SK-N-SH treated with all-trans-retinoic acid at 6 μM for 48 hours (cell line): Measurements from ENCODE around the gene TPBGL.

ENCODE experiments used
- ATAC-seq: fragments of 200-7000 bp; cut with Tn5 transposase; 3 replicates; pipeline ENCODE4 v1.9.1; 2020; ENCODE audit warnings: mild to moderate bottlenecking, moderate library complexity
- ARNTL ChIP-seq: fragments of 450-650 bp; formaldehyde crosslinking; IDR thresholded peaks from 2 replicates; pipeline ENCODE4 v1.5.0; 2020; ENCODE audit warnings: low read depth, mild to moderate bottlenecking, moderate library complexity, borderline replicate concordance
- BACH2 ChIP-seq: fragments of 250-450 bp; sonication (Bioruptor Pico); IDR thresholded peaks from 2 replicates; pipeline ENCODE4 v1.9.0; 2021; ENCODE audit warnings: mild to moderate bottlenecking, borderline replicate concordance
- CSDC2 ChIP-seq: fragments of 250-450 bp; sonication (Bioruptor Pico); IDR thresholded peaks from 2 replicates; pipeline ENCODE4 v1.5.0; 2020; ENCODE audit warnings: mild to moderate bottlenecking, moderate library complexity
- CSRNP3 ChIP-seq: fragments of 250-450 bp; sonication (Bioruptor Pico); IDR thresholded peaks from 2 replicates; pipeline ENCODE4 v1.5.1; 2021; ENCODE audit warnings: mild to moderate bottlenecking, moderate library complexity
- ESRRG ChIP-seq: fragments of 250-450 bp; sonication (Bioruptor Pico); IDR thresholded peaks from 2 replicates; pipeline ENCODE4 v1.6.1; 2021; ENCODE audit warnings: mild to moderate bottlenecking
- GLIS3 ChIP-seq: fragments of 250-450 bp; sonication (Bioruptor Pico); IDR thresholded peaks from 2 replicates; pipeline ENCODE4 v1.5.0; 2020; ENCODE audit warnings: mild to moderate bottlenecking, moderate library complexity
- ISL1 ChIP-seq: fragments of 250-450 bp; sonication (Bioruptor Pico); IDR thresholded peaks from 2 replicates; pipeline ENCODE4 v2.1.2; 2022; ENCODE audit warnings: mild to moderate bottlenecking, moderate library complexity
- OSR1 ChIP-seq: fragments of 250-450 bp; sonication (Bioruptor Pico); IDR thresholded peaks from 2 replicates; pipeline ENCODE4 v1.8.0; 2022; ENCODE audit warnings: moderate library complexity, mild to moderate bottlenecking, inconsistent platforms
- PATZ1 ChIP-seq: fragments of 250-450 bp; sonication (Bioruptor Pico); IDR thresholded peaks from 2 replicates; pipeline ENCODE4 v1.8.0; 2020; ENCODE audit warnings: mild to moderate bottlenecking, moderate library complexity, borderline replicate concordance
- POU6F1 ChIP-seq: fragments of 250-450 bp; sonication (Bioruptor Pico); IDR thresholded peaks from 2 replicates; pipeline ENCODE4 v1.8.0; 2021; ENCODE audit warnings: low read depth, mild to moderate bottlenecking, moderate library complexity, borderline replicate concordance
- PPARA ChIP-seq: fragments of 250-450 bp; sonication (Bioruptor Pico); IDR thresholded peaks from 2 replicates; pipeline ENCODE4 v1.5.0; 2020; ENCODE audit warnings: mild to moderate bottlenecking, borderline replicate concordance
- SNAI2 ChIP-seq: fragments of 250-450 bp; sonication (Bioruptor Pico); IDR thresholded peaks from 2 replicates; pipeline ENCODE4 v1.5.0; 2020; ENCODE audit warnings: mild to moderate bottlenecking, moderate library complexity
- TCF4 ChIP-seq: fragments of 250-450 bp; sonication (Bioruptor Pico); IDR thresholded peaks from 2 replicates; pipeline ENCODE4 v1.8.0; 2021; ENCODE audit warnings: mild to moderate bottlenecking, moderate library complexity, borderline replicate concordance
- TOX ChIP-seq: fragments of 250-450 bp; sonication (Bioruptor Pico); IDR thresholded peaks from 2 replicates; pipeline ENCODE4 v1.8.0; 2021; ENCODE audit warnings: mild to moderate bottlenecking, moderate library complexity, borderline replicate concordance
- TSHZ2 ChIP-seq: fragments of 250-450 bp; sonication (Bioruptor Pico); IDR thresholded peaks from 2 replicates; pipeline ENCODE4 v1.5.0; 2020; ENCODE audit warnings: mild to moderate bottlenecking, moderate library complexity
- ZC3H10 ChIP-seq: fragments of 250-450 bp; sonication (Bioruptor Pico); IDR thresholded peaks from 2 replicates; pipeline ENCODE4 v1.5.1; 2021; ENCODE audit warnings: mild to moderate bottlenecking, moderate library complexity
- ZFP3 ChIP-seq: fragments of 250-450 bp; sonication (Bioruptor Pico); IDR thresholded peaks from 2 replicates; pipeline ENCODE4 v1.5.0; 2020; ENCODE audit warnings: mild to moderate bottlenecking, moderate library complexity
- ZNF565 ChIP-seq: fragments of 450-650 bp; formaldehyde crosslinking; conservative IDR thresholded peaks from 2 replicates; pipeline ENCODE4 v1.5.0; 2020; ENCODE audit warnings: low read depth, mild to moderate bottlenecking, moderate library complexity
- ZNF70 ChIP-seq: fragments of 450-650 bp; formaldehyde crosslinking; IDR thresholded peaks from 2 replicates; pipeline ENCODE4 v1.5.0; 2020; ENCODE audit warnings: mild to moderate bottlenecking, moderate library complexity
- ZNF8 ChIP-seq: fragments of 450-650 bp; formaldehyde crosslinking; IDR thresholded peaks from 2 replicates; pipeline ENCODE4 v1.5.0; 2020; ENCODE audit warnings: mild to moderate bottlenecking, moderate library complexity

TPBGL gene

GRCh38 chr11:75249704-75250103 lies 9.1 kb downstream of the TPBGL start:
- no peak for TF ChIP-seq BACH2
- no peak for TF ChIP-seq ZFP3 (CRISPR knock-in tag)
- TF ChIP-seq PATZ1 (CRISPR knock-in tag), result no peak
- ATAC-seq, result no peak

GRCh38 chr11:75254326-75254725 lies 13.8 kb downstream of the TPBGL start:
- ATAC-seq, result no peak
- TF ChIP-seq ZNF8 (CRISPR knock-in tag) (no peak), ZNF565 (CRISPR knock-in tag) (no peak), TSHZ2 (CRISPR knock-in tag) (no peak)
- TF ChIP-seq, all 23 proteins: peak for 0

GRCh38 chr11:75260396-75261170 lies 20.0 kb downstream of the TPBGL start:
- ATAC-seq, result no peak; the same call in 2 of the 3 replicates
- no peak for TF ChIP-seq ZC3H10
- TF ChIP-seq ARNTL (CRISPR knock-in tag), result no peak
- no peak for TF ChIP-seq TOX (CRISPR knock-in tag)
- no peak for TF ChIP-seq POU6F1
- no peak for TF ChIP-seq BACH2
- TF ChIP-seq OSR1 (CRISPR knock-in tag), result no peak
- no peak for TF ChIP-seq ESRRG (CRISPR knock-in tag)

GRCh38 chr11:75261902-75262361 lies 21.4 kb downstream of the TPBGL start:
- TF ChIP-seq ARNTL (CRISPR knock-in tag), result no peak
- TF ChIP-seq ZNF565 (CRISPR knock-in tag), result no peak
- no peak for TF ChIP-seq ZNF70 (CRISPR knock-in tag)
- no peak for TF ChIP-seq SNAI2
- TF ChIP-seq ZNF8 (CRISPR knock-in tag), result no peak
- no peak for TF ChIP-seq PPARA
- no peak for TF ChIP-seq CSDC2 (CRISPR knock-in tag)
- TF ChIP-seq BACH2, result no peak
- no peak for TF ChIP-seq PATZ1 (CRISPR knock-in tag)
- no peak for TF ChIP-seq TCF4
- no peak for ATAC-seq

GRCh38 chr11:75262436-75262835 lies 21.9 kb downstream of the TPBGL start:
- ATAC-seq, result no peak
- TF ChIP-seq TSHZ2 (CRISPR knock-in tag), result no peak
- no peak for TF ChIP-seq POU6F1
- TF ChIP-seq ZNF70 (CRISPR knock-in tag), result no peak
- no peak for TF ChIP-seq ISL1 (CRISPR knock-in tag)
- TF ChIP-seq OSR1 (CRISPR knock-in tag), result no peak
- no peak for TF ChIP-seq GLIS3 (CRISPR knock-in tag)
- TF ChIP-seq CSRNP3 (CRISPR knock-in tag), result no peak
